ENCODE results near the gene PITPNC1.

The PITPNC1 gene

DNA sequence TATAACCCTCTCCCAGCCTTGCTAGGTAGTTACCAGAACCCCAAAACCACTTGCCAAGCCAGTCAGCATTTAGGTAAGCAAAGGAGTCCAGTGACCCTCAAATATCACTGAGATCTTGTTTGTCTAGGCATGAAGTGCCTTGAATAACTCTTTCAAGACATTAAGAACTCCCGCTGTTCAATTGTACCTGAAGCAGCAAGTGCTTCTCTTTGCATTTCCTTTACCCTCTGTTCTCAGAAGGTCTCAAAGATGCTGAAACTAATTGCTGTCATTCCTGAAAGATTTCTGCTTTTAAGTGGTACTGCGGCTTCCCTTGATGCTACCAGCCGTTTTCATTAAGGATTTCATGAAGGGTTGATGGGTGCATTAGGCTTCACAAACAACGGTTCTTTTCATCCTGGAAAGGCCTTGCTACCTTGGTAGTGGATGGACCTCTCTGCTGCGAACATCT lies 142.7 kb downstream of the PITPNC1 start:
- DNase-seq = no peak

DNA sequence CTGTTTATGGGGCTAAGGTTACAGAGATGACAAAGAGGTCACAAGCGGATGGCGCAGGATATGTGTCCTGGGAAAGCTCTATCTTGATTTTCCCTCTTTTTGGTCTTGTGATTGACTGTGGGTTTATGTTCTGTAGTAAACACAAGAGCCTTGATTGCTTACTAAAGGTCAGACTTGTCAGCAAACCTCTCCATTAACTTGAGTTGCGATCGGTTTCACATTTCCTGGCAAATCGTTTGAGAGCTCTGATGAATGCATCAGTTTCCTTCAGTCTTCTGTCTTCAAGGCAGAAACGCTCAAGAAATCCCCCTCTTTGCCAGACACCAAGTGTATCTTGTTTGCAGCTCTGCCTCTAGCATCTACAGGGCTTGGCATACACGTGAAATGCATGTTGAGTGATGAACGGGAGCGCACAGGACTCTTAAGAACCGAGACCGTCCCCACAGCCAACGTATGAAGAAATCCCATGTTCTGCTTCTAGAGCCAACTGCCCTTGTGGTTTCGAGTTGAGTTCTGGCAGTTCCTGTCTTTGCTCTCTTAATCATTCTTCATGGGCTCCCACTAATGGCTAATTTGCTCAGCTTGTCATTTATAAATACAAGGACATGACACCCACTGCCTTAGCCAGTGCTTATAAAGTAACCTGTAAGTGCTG lies 143.3 kb downstream of the PITPNC1 start:
- no peak for DNase-seq

DNA sequence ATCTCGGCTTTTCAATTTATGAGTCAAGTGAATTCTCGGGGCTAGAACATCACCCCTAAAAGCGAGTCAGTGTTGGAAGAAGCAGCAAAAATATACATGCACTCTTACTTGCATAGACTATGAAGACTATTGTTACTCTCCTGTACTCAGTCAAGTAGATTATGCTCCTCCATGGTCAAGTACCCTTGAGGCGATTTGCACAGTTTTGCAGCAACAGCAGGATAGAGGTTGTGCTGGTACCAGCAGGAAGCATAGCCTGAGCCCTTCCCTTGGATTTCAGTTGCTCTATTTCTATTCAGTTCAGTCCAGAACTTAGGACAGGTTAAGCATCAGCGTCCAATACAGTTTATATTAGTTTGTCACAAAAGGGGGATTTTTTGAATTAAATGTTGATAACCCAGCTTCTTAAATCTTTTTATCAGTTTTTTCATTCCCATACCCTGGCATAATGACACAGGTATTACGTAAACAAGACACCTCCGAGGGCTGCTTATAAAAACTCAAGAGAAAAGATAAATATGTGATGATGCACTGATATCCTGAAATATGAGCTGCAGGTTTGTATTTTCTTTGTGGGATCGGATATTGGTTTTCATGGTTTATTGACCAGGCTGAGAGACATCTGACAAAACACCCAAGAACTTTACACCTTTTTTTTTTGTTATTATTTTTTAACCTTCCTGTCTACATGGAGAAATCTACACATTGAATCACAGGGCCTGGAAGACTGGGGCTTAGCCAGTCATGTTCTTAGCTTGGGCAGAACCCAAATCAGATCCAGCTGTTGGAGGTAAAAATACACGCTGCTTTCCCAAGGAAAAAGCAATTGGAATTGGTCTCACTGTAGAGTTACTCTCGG lies 144.1 kb downstream of the PITPNC1 start:
- DNase-seq = no peak

DNA sequence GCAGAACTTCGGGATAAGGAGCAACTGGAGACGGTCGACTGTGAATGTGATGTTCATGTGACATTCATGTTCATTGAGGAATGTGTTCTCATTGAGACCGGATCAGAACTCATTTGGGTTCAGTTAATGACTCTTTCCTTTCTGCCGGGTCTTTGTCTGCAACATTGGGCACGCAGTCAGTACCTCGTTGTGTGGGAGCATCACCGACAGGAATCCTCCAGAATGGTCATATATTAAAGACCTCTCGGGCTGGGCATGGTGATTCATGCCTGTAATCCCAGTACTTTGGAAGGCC lies 144.6 kb downstream of the PITPNC1 start:
- DNase-seq = no peak

- DNase-seq = no peak
Observed at GRCh38 chr17:67523101-67523500, 146.0 kb downstream of the PITPNC1 start.

GRCh38 chr17:67525239-67526135 lies 148.4 kb downstream of the PITPNC1 start:
- DNase-seq = peak; percentile 28

- DNase-seq = no peak
Observed at GRCh38 chr17:67526700-67527099, 149.6 kb downstream of the PITPNC1 start.

GRCh38 chr17:67528751-67529436 lies 151.8 kb downstream of the PITPNC1 start:
- peak; percentile 18 for DNase-seq

- DNase-seq = no peak
Observed at GRCh38 chr17:67531291-67531690, 154.2 kb downstream of the PITPNC1 start.

- no peak for DNase-seq
Observed at GRCh38 chr17:67532326-67532871, 155.3 kb downstream of the PITPNC1 start.

DNA sequence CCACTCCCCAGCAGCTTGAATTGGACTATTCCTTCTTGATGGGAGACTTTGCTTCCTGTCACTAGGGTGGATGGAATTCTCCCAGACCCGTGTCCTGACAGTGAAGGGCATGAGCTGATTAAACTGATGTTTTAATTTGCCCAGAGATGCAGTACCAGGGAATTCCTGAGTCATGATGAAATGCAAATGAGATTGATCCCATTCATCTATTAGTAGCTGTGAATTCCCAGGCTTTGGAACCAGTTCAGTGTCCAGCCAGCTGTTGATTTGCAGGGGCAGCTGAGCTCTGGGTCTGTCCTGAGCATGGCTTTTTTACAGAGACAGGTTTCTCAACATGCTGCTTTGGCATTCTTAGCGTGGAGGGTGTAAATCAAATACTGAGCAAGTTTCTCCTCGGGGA lies 157.9 kb downstream of the PITPNC1 start:
- DNase-seq = no peak

DNA sequence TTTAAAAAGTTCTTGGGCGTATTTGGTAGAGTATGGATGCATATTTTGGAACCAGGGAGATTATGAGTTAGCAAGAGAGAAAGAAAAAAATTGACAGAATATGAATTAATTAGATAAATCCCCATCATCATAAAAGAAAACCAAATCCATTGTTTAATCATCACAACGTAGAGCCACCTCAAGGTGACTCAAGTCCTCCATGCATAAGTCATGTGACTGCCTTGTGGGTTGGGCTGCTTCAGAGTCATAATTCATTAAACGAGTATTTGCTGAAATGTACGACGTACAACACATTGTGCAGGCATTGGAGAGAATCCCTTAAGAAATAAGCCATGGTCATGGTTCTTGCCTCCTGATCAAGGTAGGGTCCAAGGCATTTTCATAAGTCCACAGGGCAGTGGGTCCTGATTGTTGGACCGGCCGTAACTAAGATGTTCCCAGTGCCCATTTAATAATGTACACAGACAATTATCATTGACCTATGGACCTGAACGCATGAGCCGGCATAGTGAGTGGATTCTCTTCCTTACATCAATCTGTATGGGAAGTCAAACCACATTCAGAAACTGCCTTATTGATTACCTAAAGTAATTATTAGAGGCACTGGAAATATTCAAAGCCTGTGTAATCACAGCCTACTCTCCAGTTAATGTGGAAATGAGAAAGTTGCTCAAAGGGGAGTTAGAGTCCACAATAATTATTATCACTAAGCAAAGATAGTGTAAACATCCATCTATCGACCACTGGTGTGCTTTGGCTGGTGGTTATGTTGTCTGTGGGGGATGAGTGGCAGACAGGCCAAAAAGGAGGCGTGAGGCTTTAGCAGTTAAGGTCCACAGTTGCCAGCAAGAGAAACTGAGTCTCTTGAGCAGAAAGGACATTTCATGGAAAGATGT lies 165.4 kb downstream of the PITPNC1 start:
- DNase-seq = no peak

- no peak for DNase-seq
Observed at GRCh38 chr17:67544364-67544955, 167.4 kb downstream of the PITPNC1 start.

- DNase-seq = no peak
Observed at GRCh38 chr17:67546578-67547527, 169.8 kb downstream of the PITPNC1 start.

DNA sequence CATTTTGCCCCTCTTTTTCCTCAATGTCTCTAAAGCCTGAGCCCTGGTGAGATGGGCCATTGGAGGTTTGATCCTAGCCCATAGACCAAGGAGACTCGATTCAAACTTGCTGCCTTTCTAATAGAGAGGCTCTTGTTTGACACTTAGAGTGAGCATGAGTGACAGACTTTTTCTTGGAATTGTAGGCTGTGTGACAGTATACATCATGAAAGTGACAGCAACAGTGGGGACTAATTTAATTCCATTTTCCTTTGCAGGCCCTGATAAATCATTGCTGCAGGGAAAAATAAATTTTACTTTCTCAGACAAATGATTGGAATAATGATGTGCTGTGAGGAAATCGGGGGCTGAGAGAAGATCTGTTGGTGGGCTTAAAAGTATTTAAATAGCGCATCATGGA lies 171.6 kb downstream of the PITPNC1 start:
- DNase-seq = no peak

DNA sequence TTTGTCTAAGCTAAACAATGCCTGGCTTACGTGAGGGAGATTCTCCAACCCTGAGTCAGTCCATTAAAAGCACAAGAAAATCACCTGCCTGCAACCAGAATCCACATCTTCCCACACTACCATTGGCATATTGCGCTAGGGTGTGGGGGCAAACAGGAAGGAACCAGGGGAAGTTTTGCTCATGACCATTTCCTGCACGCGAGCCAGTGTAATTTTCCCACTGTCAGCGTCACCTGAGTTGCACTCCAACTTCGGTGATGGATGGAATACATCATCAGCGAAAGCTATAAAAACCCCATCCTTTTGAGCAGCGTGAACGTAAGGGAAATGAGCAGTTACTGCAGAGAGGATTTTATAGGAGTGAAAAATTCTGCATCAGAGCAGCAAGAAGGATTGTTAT lies 172.7 kb downstream of the PITPNC1 start:
- no peak for DNase-seq

- DNase-seq = no peak
Observed at GRCh38 chr17:67554634-67555033, 177.6 kb downstream of the PITPNC1 start.

DNA sequence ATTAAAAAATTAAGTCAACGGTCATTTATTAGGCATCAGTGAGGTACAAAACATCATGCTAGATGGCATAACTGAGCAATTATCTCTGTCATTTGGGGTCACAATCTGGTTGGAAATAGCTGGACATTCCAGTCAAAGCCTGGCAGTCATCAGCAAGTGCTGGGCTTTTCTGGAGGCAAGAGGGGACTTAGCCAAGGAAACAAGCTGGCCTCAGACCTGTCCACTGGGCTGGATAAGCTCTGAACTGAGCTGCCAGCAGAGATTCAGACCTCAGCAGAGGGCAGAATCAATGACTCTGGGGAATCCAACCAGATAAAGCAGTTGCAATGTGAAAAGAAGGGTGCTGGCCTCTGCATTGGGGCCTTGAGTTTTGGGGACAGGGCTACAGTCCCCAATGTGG lies 178.8 kb downstream of the PITPNC1 start:
- no peak for DNase-seq

GRCh38 chr17:67557052-67557845 lies 180.2 kb downstream of the PITPNC1 start:
- no peak for DNase-seq

Data from NCI-H748 treated with DMSO at 0.1 percent for 48 hours (cell line).